HepG2 (cell line): ENCODE results near the gene GGA2. TPM values are rescaled to one million over a fixed set of nuclear protein-coding genes. Genes with fewer than 3 reads are reported as not detected.
A peak's percentile ranks its signal among the peaks of the same experiment; 100 is the strongest.

Experiments used
- ATAC-seq: fragments of 200-7000 bp; cut with Tn5 transposase; 3 replicates; pipeline ENCODE4 v1.9.1; 2020; ENCODE audit warnings: mild to moderate bottlenecking, moderate library complexity
- BruUV-seq: library from RNA; stranded (reverse); fragments of 400-500 nt; replicated peaks from 2 replicates; lab custom pipeline; 2021; lab: Mats Ljungman, UMichigan
- CTCF ChIA-PET: fragments of 300-600 bp; formaldehyde crosslinking; extraction: SDS; loops from one replicate; lab custom pipeline; 2021; ENCODE audit warnings: low total read pairs, inconsistent platforms, low intra/inter-chr PET ratio; lab: Yijun Ruan, JAX
- POLR2A ChIA-PET: fragments of 350-600 bp; sonication (Branson Sonifier 250); formaldehyde crosslinking; loops from one replicate; lab custom pipeline; 2020; ENCODE audit warnings: antibody characterized with exemption, inconsistent platforms; lab: Yijun Ruan, JAX
- DNase-seq: peaks from one replicate; pipeline ENCODE4 v3.0.0-alpha.2; 2015; ENCODE audit warnings: low spot score
- FAIRE-seq: peaks from 3 replicates; lab custom pipeline; 2011; peaks lifted over from hg19 to GRCh38; lab: Jason Lieb, UNC
- H2AFZ ChIP-seq: one replicate; pipeline ENCODE4 v1.6.1; 2011; ENCODE audit warnings: low read length, inconsistent platforms
- H3K27ac ChIP-seq: fragments of 300-600 bp; 3 replicates; pipeline ENCODE4 v1.8.0; 2011; ENCODE audit warnings: mixed run types, mild to moderate bottlenecking, mixed read lengths, low read length, inconsistent platforms; ENCODE audit not compliant: insufficient read depth; ENCODE audit errors: extremely low read length
- H3K27me3 ChIP-seq, 2 experiments: fragments of 200-600 bp in 1 of 2; 2 replicates in 1 of 2; 3 replicates in 1 of 2; pipeline versions ENCODE4 v1.6.0 to v1.8.0; 2011; ENCODE audit warnings: low read length in 2 of 2, mild to moderate bottlenecking in 2 of 2, moderate library complexity in 2 of 2, inconsistent platforms in 1 of 2; ENCODE audit not compliant: insufficient read depth in 2 of 2, control insufficient read depth in 1 of 2
- H3K36me3 ChIP-seq, 2 experiments: fragments of 200-600 bp in 1 of 2; replicated peaks in 1 of 2; 2 replicates in 1 of 2; 3 replicates in 1 of 2; pipeline versions ENCODE4 v1.5.1 to v1.8.0; 2011; ENCODE audit warnings: low read length in 2 of 2, inconsistent platforms in 1 of 2; ENCODE audit not compliant: insufficient read depth in 2 of 2, control insufficient read depth in 1 of 2
- H3K4me1 ChIP-seq: 2 replicates; pipeline ENCODE4 v1.5.1; 2012; ENCODE audit warnings: low read length, inconsistent platforms; ENCODE audit not compliant: insufficient read depth
- H3K4me2 ChIP-seq: 2 replicates; pipeline ENCODE4 v1.6.0; 2011; ENCODE audit warnings: low read depth, low read length, inconsistent platforms
- H3K4me3 ChIP-seq, 3 experiments: fragments of 200-600 bp in 1 of 3; sonication (generic), shearing (Covaris generic) in 1 of 3; replicated peaks in 1 of 3; 2 replicates each; pipeline ENCODE4 v1.5.1; 2011 to 2016; ENCODE audit warnings: low read length in 3 of 3, inconsistent platforms in 2 of 3, low read depth in 2 of 3, mild to moderate bottlenecking in 2 of 3, control low read depth in 1 of 3, mixed read lengths in 1 of 3; ENCODE audit not compliant: insufficient read depth in 1 of 3
- H3K79me2 ChIP-seq: one replicate; pipeline ENCODE4 v1.6.1; 2011; ENCODE audit warnings: low read length, inconsistent platforms; ENCODE audit not compliant: insufficient read depth
- H3K9ac ChIP-seq: 2 replicates; pipeline ENCODE4 v1.6.0; 2011; ENCODE audit warnings: mild to moderate bottlenecking, low read depth, low read length, inconsistent platforms; ENCODE audit not compliant: insufficient read depth
- H3K9me3 ChIP-seq: 2 replicates; pipeline ENCODE4 v1.5.1; 2012; ENCODE audit warnings: mild to moderate bottlenecking, low read length
- H4K20me1 ChIP-seq: 2 replicates; pipeline ENCODE4 v1.6.0; 2011; ENCODE audit warnings: inconsistent platforms, mild to moderate bottlenecking, low read length, moderate library complexity; ENCODE audit not compliant: insufficient read depth
- CBX5 ChIP-seq: sonication (generic); formaldehyde crosslinking; IDR thresholded peaks from 2 replicates; pipeline ENCODE4 v1.4.0; 2020; ENCODE audit warnings: missing genetic modification reagents, borderline replicate concordance
- ESRRA ChIP-seq: sonication (generic); formaldehyde crosslinking; IDR thresholded peaks from 2 replicates; pipeline ENCODE4 v1.5.1; 2020; ENCODE audit warnings: mild to moderate bottlenecking, low read depth, missing genetic modification reagents
- FIP1L1 ChIP-seq: fragments of 200-400 bp; formaldehyde crosslinking; IDR thresholded peaks from 2 replicates; pipeline ENCODE4 v1.6.1; 2018; ENCODE audit warnings: low read depth, mild to moderate bottlenecking, low read length, moderate library complexity, borderline replicate concordance; ENCODE audit not compliant: insufficient read depth
- MATR3 ChIP-seq: sonication (generic); formaldehyde crosslinking; IDR thresholded peaks from 2 replicates; pipeline ENCODE4 v1.4.0; 2020; ENCODE audit warnings: missing genetic modification reagents
- MIER2 ChIP-seq: IDR thresholded peaks from 2 replicates; pipeline ENCODE4 v1.6.1; 2016; ENCODE audit warnings: missing biosample characterization, missing genetic modification reagents
- MTA3 ChIP-seq: sonication (generic); formaldehyde crosslinking; IDR thresholded peaks from 2 replicates; pipeline ENCODE4 v1.4.0; 2020; ENCODE audit warnings: missing genetic modification reagents
- MTF2 ChIP-seq: sonication (generic); formaldehyde crosslinking; IDR thresholded peaks from 2 replicates; pipeline ENCODE4 v1.5.0; 2020; ENCODE audit warnings: missing genetic modification reagents, borderline replicate concordance
- SMAD9 ChIP-seq: sonication (generic); formaldehyde crosslinking; IDR thresholded peaks from 2 replicates; pipeline ENCODE4 v1.5.1; 2020; ENCODE audit warnings: mild to moderate bottlenecking, missing genetic modification reagents
- ZNF253 ChIP-seq: sonication (generic); formaldehyde crosslinking; IDR thresholded peaks from 2 replicates; pipeline ENCODE4 v1.8.0; 2022; ENCODE audit warnings: mild to moderate bottlenecking, missing genetic modification reagents, borderline replicate concordance
- ZNF557 ChIP-seq: sonication (generic); formaldehyde crosslinking; IDR thresholded peaks from 2 replicates; pipeline ENCODE4 v1.4.0; 2020; ENCODE audit warnings: missing genetic modification reagents
- ZSCAN25 ChIP-seq: sonication (generic); formaldehyde crosslinking; IDR thresholded peaks from 2 replicates; pipeline ENCODE4 v1.8.0; 2022; ENCODE audit warnings: mild to moderate bottlenecking, missing genetic modification reagents
- WGBS: methylation state at CpG from one replicate; pipeline ENCODE4 v1.1.6; 2017; ENCODE audit warnings: low lambda C conversion rate; 5-methylcytosine and 5-hydroxymethylcytosine counted together
- in situ Hi-C: cut with HindIII; loops from 2 replicates; pipeline ENCODE4 v1.10.0; 2017; ENCODE audit warnings: low pct_unique_long_range_greater_than_20kb; ENCODE audit not compliant: extremely low pct_ligation_motif_present
- intact Hi-C: fragments of 100-400 bp; cut with micrococcal nuclease; formaldehyde crosslinking; loops from one replicate; pipeline ENCODE4 v1.10.0; 2022; ENCODE audit not compliant: unreplicated experiment
- polyA plus RNA-seq, 8 experiments: library from polyadenylated mRNA; depleted of rRNA in 3 of 8; stranded (reverse) in 7 of 8; unstranded in 1 of 8; fragments of >200 nt; fragmentation: Illumina TruSeq in 4 of 8; extraction: Trizol in 4 of 8; gene quantifications; 2 replicates each; pipeline versions ENCODE4 v1.2.1 to v1.2.3, GENCODE V29; 2011 to 2016; ENCODE audit warnings: low read depth in 4 of 8, missing spikeins in 1 of 8, mixed read lengths in 1 of 8; ENCODE audit not compliant: insufficient read depth in 1 of 8
- total RNA-seq, 5 experiments: library from RNA; depleted of rRNA; stranded (reverse); fragments of >200 nt; fragmentation: Illumina TruSeq; extraction: Trizol; gene quantifications; 2 replicates each; pipeline ENCODE4 v1.2.3, GENCODE V29; 2016; ENCODE audit warnings: low read depth in 1 of 5
- TF ChIP-seq, protein P1 (sequence below): sonication (generic); formaldehyde crosslinking; IDR thresholded peaks from 2 replicates; pipeline ENCODE4 v1.4.0; 2020; ENCODE audit warnings: mild to moderate bottlenecking, missing genetic modification reagents
- TF ChIP-seq, protein P2 (sequence below): sonication (generic); formaldehyde crosslinking; IDR thresholded peaks from 2 replicates; pipeline ENCODE4 v1.5.0; 2020; ENCODE audit warnings: missing genetic modification reagents
- TF ChIP-seq, protein P3 (sequence below): sonication (generic); formaldehyde crosslinking; IDR thresholded peaks from 2 replicates; pipeline ENCODE4 v1.4.0; 2020; ENCODE audit warnings: missing genetic modification reagents
- TF ChIP-seq, protein P4 (sequence below): sonication (generic); formaldehyde crosslinking; IDR thresholded peaks from 2 replicates; pipeline ENCODE4 v1.4.0; 2020; ENCODE audit warnings: missing genetic modification reagents
- TF ChIP-seq, protein P5 (sequence below): sonication (generic); formaldehyde crosslinking; conservative IDR thresholded peaks from 2 replicates; pipeline ENCODE4 v1.8.0; 2022; ENCODE audit warnings: low read depth, missing genetic modification reagents

Gene GGA2
- total and polyA plus RNA-seq, 2 of the 13 experiments (the other 11 are each of a cell fraction or from before 2014, with no cell fraction given) = 51.5 to 69.8 TPM

DNA sequence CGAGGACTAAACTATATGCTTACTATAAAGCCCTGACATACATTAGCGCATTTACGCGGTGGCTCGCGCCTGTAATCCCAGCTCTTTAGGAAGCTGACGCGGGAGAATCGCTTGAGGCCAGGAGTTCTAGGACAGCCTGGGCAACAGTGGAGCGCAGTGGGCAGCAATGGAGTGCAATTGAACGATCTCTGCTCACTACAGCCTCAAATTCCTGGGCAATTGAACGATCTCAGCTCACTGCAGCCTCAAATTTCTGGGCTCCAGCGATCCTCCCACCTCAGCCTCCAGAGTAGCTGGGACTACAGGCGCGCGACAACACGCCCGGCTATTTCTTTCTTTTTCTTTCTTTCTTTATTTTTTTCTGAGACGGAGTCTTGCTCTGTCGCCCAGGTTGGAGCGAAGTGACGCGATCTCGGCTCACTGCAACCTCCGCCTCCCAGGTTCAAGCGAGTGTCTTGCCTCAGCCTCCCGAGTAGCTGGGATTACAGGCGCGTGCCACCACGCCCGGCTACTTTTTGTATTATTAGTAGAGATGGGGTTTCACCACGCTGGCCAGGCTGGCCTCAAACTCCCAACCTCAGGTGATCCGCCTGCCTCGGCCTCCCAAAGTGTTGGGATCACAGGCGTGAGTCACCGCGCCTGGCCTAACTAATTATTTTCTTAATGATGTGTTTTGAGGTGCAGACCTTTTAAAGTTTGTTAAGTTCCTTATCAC, 56.8 kb downstream of the GGA2 start:
- peak overlapping the region; percentile 92 for H3K4me2 ChIP-seq
- CTCF ChIA-PET = interaction anchor here (1.8 kb wide), 1 partner anchor 18 kb away, joined by 13 read pairs; no protein-coding TSS in a partner anchor
- DNase-seq (no peak), FAIRE-seq (no peak), ATAC-seq (no peak)
- H3K27me3 ChIP-seq = no peaks in the 10 kb centered on the region; a peak in 1 of 5 replicates
- in situ Hi-C loops = no loop called here
- peaks cover 2 to 18% of the 10 kb centered on the region in 2 experiments; a peak in 3 of 5 replicates for H3K36me3 ChIP-seq
- H3K4me3 ChIP-seq = peak overlapping the region; percentile 85 to 100 (median 87)
- H2AFZ ChIP-seq = no peak overlapping the region
- H3K4me1 ChIP-seq = peaks cover 35% of the 10 kb centered on the region
- peaks cover 28% of the 10 kb centered on the region for H3K79me2 ChIP-seq
- H3K27ac ChIP-seq = peak overlapping the region; percentile 90
- intact Hi-C loops = loop anchor here (2.0 kb wide), 1 partner anchor 103 kb away; the partner anchor contains the start of genes EARS2 and UBFD1
- peak overlapping the region; percentile 96 for H3K9ac ChIP-seq
- no TSS peak for BruUV-seq
- peaks cover 9% of the 10 kb centered on the region; the same call in 1 of the 2 replicates for H4K20me1 ChIP-seq
- no peaks in the 10 kb centered on the region for H3K9me3 ChIP-seq
- POLR2A ChIA-PET = interaction anchor here (0.8 to 1.6 kb wide), 3 partner anchors 8 to 104 kb away, joined by 3 to 5 read pairs (median 5); partner anchors contain the start of genes EARS2 and UBFD1
- WGBS = 59% methylated on average over 37 of the region's 37 CpGs
- TF ChIP-seq, protein P1, sequence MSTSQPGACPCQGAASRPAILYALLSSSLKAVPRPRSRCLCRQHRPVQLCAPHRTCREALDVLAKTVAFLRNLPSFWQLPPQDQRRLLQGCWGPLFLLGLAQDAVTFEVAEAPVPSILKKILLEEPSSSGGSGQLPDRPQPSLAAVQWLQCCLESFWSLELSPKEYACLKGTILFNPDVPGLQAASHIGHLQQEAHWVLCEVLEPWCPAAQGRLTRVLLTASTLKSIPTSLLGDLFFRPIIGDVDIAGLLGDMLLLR (CRISPR knock-in tag) = 0 out of 2 replicates have a peak, but pooled peaks have one; percentile 4
- TF ChIP-seq ESRRA (CRISPR knock-in tag) (no peak), CBX5 (no peak), MTF2 (CRISPR knock-in tag) (0 out of 2 replicates have a peak, but pooled peaks have one; percentile 38), MIER2 (CRISPR knock-in tag) (no peak), ZNF253 (CRISPR knock-in tag) (no peak), SMAD9 (no peak), FIP1L1 (no peak), MTA3 (CRISPR knock-in tag) (no peak), MATR3 (CRISPR knock-in tag) (no peak), ZNF557 (CRISPR knock-in tag) (0 out of 2 replicates have a peak, but pooled peaks have one; percentile 1), ZSCAN25 (CRISPR knock-in tag) (no peak)
- TF ChIP-seq, protein P2, sequence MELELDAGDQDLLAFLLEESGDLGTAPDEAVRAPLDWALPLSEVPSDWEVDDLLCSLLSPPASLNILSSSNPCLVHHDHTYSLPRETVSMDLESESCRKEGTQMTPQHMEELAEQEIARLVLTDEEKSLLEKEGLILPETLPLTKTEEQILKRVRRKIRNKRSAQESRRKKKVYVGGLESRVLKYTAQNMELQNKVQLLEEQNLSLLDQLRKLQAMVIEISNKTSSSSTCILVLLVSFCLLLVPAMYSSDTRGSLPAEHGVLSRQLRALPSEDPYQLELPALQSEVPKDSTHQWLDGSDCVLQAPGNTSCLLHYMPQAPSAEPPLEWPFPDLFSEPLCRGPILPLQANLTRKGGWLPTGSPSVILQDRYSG (CRISPR knock-in tag) = peak; percentile 9; the same call in 1 of the 2 replicates
- TF ChIP-seq, protein P3, sequence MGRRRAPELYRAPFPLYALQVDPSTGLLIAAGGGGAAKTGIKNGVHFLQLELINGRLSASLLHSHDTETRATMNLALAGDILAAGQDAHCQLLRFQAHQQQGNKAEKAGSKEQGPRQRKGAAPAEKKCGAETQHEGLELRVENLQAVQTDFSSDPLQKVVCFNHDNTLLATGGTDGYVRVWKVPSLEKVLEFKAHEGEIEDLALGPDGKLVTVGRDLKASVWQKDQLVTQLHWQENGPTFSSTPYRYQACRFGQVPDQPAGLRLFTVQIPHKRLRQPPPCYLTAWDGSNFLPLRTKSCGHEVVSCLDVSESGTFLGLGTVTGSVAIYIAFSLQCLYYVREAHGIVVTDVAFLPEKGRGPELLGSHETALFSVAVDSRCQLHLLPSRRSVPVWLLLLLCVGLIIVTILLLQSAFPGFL (CRISPR knock-in tag) = no peak
- TF ChIP-seq, protein P4, sequence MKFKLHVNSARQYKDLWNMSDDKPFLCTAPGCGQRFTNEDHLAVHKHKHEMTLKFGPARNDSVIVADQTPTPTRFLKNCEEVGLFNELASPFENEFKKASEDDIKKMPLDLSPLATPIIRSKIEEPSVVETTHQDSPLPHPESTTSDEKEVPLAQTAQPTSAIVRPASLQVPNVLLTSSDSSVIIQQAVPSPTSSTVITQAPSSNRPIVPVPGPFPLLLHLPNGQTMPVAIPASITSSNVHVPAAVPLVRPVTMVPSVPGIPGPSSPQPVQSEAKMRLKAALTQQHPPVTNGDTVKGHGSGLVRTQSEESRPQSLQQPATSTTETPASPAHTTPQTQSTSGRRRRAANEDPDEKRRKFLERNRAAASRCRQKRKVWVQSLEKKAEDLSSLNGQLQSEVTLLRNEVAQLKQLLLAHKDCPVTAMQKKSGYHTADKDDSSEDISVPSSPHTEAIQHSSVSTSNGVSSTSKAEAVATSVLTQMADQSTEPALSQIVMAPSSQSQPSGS (CRISPR knock-in tag) = no peak
- TF ChIP-seq, protein P5, sequence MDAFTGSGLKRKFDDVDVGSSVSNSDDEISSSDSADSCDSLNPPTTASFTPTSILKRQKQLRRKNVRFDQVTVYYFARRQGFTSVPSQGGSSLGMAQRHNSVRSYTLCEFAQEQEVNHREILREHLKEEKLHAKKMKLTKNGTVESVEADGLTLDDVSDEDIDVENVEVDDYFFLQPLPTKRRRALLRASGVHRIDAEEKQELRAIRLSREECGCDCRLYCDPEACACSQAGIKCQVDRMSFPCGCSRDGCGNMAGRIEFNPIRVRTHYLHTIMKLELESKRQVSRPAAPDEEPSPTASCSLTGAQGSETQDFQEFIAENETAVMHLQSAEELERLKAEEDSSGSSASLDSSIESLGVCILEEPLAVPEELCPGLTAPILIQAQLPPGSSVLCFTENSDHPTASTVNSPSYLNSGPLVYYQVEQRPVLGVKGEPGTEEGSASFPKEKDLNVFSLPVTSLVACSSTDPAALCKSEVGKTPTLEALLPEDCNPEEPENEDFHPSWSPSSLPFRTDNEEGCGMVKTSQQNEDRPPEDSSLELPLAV = no peak
